Fibroblast of skin of back (primary cell): Measurements from ENCODE around the gene CDK3.
"Not testable (repeated sequence)": the region's sequence is repeated elsewhere in the genome, so short reads cannot be mapped to it uniquely, and the experiment has no call there.

Experiments used
- DNase-seq: peaks from one replicate; pipeline ENCODE4 v3.0.0-alpha.2; 2013

CDK3 gene

GRCh38 chr17:76039121-76039520 is 38.5 kb downstream of the CDK3 start:
- DNase-seq: no peak

DNA sequence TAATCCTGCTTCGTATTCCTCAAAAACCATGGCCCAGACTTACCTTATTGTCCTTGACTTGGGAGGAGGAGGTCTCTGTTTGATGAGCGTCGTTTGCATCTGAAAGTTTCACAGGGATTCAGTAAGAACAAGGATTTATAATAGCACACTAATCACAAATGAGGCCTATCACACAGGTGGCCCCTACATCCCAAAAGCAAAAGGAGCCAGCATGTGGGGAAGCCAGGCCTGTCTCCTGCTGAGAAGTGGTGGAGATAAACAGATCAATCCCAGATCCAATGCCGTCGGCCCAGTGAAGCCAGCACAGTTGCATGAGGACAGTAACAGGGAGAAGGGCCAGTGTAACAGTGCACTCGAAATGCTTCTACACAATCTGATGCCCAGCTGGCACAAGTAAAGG is 39.7 kb downstream of the CDK3 start:
- DNase-seq: no peak

GRCh38 chr17:76042868-76043267 is 42.2 kb downstream of the CDK3 start:
- not testable (repeated sequence) for DNase-seq

- DNase-seq: not testable (repeated sequence)
Measured at GRCh38 chr17:76044475-76045007, 43.9 kb downstream of the CDK3 start.

GRCh38 chr17:76046064-76046463 is 45.4 kb downstream of the CDK3 start:
- no peak for DNase-seq

DNA sequence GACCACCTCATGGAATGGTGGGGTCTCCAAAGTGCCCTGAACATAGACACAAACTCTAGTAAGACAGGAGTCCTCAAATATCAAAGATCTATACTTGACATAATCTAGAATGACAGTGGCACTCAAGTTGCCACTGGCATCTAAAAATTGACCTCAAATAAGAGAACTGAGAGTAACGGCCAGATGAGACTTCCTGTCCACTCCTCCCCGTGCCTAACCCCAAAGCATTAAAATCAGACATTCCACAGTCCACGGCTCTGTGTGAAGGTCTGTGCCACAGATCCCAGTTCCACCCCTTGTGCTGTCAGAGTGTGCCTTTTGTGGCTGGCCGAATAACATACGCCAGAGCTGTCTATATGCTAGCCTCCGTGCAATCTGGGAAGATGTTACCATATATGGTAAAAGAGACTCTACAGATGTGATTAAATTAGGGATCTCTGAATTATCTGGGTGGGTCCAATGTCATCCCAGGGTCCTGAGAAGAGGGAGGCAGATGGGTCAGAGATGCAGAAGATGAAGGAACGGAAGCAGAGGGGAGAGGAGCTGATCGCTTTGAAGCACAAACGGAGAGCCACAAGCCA is 47.5 kb downstream of the CDK3 start:
- DNase-seq: no peak

- peak; percentile 72 for DNase-seq
Measured at GRCh38 chr17:76048711-76049110, 48.1 kb downstream of the CDK3 start.

- DNase-seq: no peak
Measured at GRCh38 chr17:76049239-76049638, 48.6 kb downstream of the CDK3 start.

DNA sequence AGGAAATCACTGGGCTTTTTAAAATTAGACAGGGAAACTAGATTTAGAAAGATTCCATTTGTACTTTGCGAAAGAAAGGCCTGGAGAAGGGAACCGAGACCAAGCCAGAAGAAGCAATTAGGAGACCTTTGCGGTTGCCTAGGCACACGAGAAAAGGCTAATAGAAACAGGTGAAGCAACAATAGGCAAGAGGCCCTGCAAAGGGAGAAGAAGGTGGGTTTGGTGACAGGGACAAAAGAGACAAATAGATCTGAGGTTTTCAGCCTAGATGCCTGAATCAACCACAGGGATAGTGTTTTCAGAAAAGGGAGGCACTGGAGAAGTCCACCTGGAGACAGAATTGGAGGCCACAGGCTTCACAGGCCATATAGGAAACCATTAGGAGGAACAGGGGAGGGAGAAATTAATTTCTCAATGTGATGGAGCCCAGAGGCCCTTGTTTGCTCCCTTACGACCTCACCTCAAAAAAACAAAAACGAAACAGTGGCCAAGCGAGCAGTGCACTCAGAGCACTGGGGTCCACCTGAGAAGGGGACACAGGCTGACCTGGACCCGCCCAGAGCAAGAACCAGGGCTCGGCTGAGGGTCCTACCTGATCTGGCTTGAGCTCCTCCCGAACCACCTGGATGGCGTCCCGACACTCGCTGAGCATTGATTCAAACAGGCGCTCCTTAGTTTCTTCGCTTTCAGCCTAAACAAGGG is 49.3 kb downstream of the CDK3 start:
- DNase-seq: no peak

- no peak for DNase-seq
Measured at GRCh38 chr17:76050538-76051467, 50.1 kb downstream of the CDK3 start.

DNA sequence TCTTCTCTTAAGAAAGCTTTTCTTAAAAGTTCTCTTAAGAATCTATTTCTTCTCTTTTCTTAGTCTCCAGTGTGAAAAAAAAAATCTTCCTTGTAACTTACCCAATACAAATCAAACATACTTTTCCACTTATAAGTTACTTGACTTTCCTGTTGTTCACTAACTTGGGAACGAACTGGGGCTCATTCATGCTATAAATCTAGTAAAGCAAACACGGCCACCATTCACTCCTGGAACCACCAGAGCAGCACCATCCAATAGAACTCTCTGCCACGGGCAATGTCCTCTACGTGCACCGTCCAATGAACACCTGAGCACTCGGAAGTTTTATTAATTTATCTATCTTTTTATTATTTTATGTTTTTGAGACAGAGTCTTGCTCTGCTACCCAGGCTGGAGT is 50.9 kb downstream of the CDK3 start:
- no peak for DNase-seq

DNA sequence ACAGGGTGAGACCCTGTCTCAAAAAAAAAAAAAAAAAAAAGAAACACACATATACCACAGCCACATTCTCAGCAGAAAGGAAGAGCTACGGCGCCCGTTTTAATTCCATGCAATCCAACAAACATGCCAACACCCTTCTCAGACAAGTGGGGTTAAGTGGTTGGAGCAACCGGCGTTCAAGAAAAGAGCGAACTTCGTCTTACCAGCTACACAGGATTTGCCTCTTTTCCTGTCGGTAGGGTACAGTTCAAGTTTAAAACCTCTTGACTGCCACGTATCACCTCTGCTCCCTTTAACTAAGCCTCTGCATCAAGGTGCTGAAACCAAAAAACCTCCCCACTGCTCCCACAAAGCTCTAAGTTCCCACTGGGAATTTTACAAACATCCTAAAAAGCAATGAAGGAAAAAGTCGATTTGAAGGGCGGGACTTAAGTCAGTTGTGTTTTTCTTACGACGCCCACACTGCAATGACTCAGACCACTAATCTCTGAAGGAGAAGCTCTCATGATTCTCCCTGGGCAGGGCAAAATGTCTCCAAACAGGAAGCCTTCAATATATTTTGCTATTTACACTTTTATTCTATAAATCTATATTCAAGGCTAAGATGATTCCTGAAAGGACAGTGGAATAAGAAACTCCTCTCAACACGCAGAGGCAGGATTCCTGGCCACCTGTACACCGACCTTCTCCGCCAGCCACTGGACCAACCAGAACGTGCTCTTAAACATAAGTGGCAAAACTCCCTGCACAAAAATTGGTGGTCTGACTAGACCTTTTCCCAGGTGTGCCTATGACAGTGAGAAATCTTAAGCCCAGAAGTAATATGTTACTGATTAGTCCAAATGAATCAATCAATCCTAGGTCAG is 52.8 kb downstream of the CDK3 start:
- peak; percentile 79 for DNase-seq

GRCh38 chr17:76054112-76054476 is 53.4 kb downstream of the CDK3 start:
- peak; percentile 56 for DNase-seq
